IMR-90 (cell line): ENCODE results near the gene ADAM12. TPM values are rescaled to one million over a fixed set of nuclear protein-coding genes. Genes with fewer than 3 reads are reported as not detected.

ENCODE experiments used
- ATAC-seq: fragments of 200-7000 bp; cut with Tn5 transposase; 2 replicates; pipeline ENCODE4 v1.9.1; 2020; ENCODE audit warnings: low read depth, mild to moderate bottlenecking, moderate library complexity
- BruUV-seq: library from RNA; stranded (reverse); fragments of 400-500 nt; replicated peaks from 2 replicates; lab custom pipeline; 2021; lab: Mats Ljungman, UMichigan
- CTCF ChIA-PET: fragments of 300-600 bp; formaldehyde crosslinking; extraction: SDS; loops from one replicate; lab custom pipeline; 2021; ENCODE audit warnings: antibody characterized with exemption; lab: Yijun Ruan, JAX
- POLR2A ChIA-PET: fragments of 300-600 bp; sonication (Branson Sonifier 250); formaldehyde crosslinking; loops from one replicate; lab custom pipeline; 2022; ENCODE audit warnings: antibody characterized with exemption; ENCODE audit not compliant: unreplicated experiment; lab: Charles Lee
- DNase-seq: peaks from one replicate; pipeline ENCODE4 v3.0.0; 2013
- H2AFZ ChIP-seq: replicated peaks from 2 replicates; pipeline ENCODE3; 2013; ENCODE audit warnings: low read length, mild to moderate bottlenecking; ENCODE audit not compliant: poor library complexity
- H2AK5ac ChIP-seq: 2 replicates; pipeline ENCODE4 v1.6.1; 2013; ENCODE audit warnings: low read depth, low read length, inconsistent platforms
- H2AK9ac ChIP-seq: replicated peaks from 2 replicates; pipeline ENCODE3; 2013; ENCODE audit warnings: mild to moderate bottlenecking, low read depth, low read length, moderate library complexity; ENCODE audit not compliant: poor library complexity
- H2BK120ac ChIP-seq: 2 replicates; pipeline ENCODE4 v1.6.1; 2013; ENCODE audit warnings: low read depth, low read length, inconsistent platforms
- H2BK15ac ChIP-seq: 3 replicates; pipeline ENCODE4 v1.6.1; 2013; ENCODE audit warnings: low read depth, low read length, inconsistent platforms
- H2BK20ac ChIP-seq: 2 replicates; pipeline ENCODE4 v1.6.1; 2013; ENCODE audit warnings: low read depth, mild to moderate bottlenecking, inconsistent platforms, low read length, moderate library complexity
- H2BK5ac ChIP-seq: 2 replicates; pipeline ENCODE4 v1.6.1; 2013; ENCODE audit warnings: mild to moderate bottlenecking, low read depth, low read length, inconsistent platforms; ENCODE audit not compliant: poor library complexity, severe bottlenecking
- H3K14ac ChIP-seq: replicated peaks from 2 replicates; pipeline ENCODE4 v1.6.1; 2013; ENCODE audit warnings: low read depth, low read length, inconsistent platforms
- H3K18ac ChIP-seq: 2 replicates; pipeline ENCODE4 v1.6.1; 2013; ENCODE audit warnings: low read depth, low read length, control low read depth
- H3K23ac ChIP-seq: 2 replicates; pipeline ENCODE4 v1.6.1; 2013; ENCODE audit warnings: low read depth, low read length, inconsistent platforms
- H3K27ac ChIP-seq: 2 replicates; pipeline ENCODE4 v1.5.1; 2013; ENCODE audit warnings: mild to moderate bottlenecking, control low read depth, low read length; ENCODE audit not compliant: insufficient read depth
- H3K27me3 ChIP-seq: 2 replicates; pipeline ENCODE4 v1.6.1; 2013; ENCODE audit warnings: low read length; ENCODE audit not compliant: control insufficient read depth, insufficient read depth
- H3K36me3 ChIP-seq: 2 replicates; pipeline ENCODE4 v1.6.1; 2013; ENCODE audit warnings: low read length, mixed read lengths; ENCODE audit not compliant: control insufficient read depth, insufficient read depth
- H3K4ac ChIP-seq: 2 replicates; pipeline ENCODE4 v1.6.1; 2013; ENCODE audit warnings: low read depth, low read length, inconsistent platforms
- H3K4me1 ChIP-seq: 2 replicates; pipeline ENCODE4 v1.6.1; 2013; ENCODE audit warnings: low read length, mixed read lengths; ENCODE audit not compliant: control insufficient read depth, insufficient read depth
- H3K4me2 ChIP-seq: 2 replicates; pipeline ENCODE4 v1.6.1; 2013; ENCODE audit warnings: low read depth, mild to moderate bottlenecking, control low read depth, low read length, moderate library complexity
- H3K4me3 ChIP-seq: 2 replicates; pipeline ENCODE4 v1.5.1; 2013; ENCODE audit warnings: low read depth, mild to moderate bottlenecking, control low read depth, low read length, moderate library complexity; ENCODE audit not compliant: insufficient read depth
- H3K56ac ChIP-seq: 2 replicates; pipeline ENCODE4 v1.6.1; 2013; ENCODE audit warnings: low read length, inconsistent platforms; ENCODE audit not compliant: insufficient read depth; ENCODE audit errors: extremely low read depth
- H3K79me1 ChIP-seq, 2 experiments: 2 replicates each; pipeline ENCODE4 v1.6.1; 2013; ENCODE audit warnings: low read length in 2 of 2, inconsistent platforms in 1 of 2, low read depth in 1 of 2
- H3K9ac ChIP-seq: 2 replicates; pipeline ENCODE4 v1.6.1; 2013; ENCODE audit warnings: low read depth, low read length, control low read depth
- H3K9me1 ChIP-seq: 2 replicates; pipeline ENCODE4 v1.6.1; 2013; ENCODE audit warnings: low read length, inconsistent platforms; ENCODE audit not compliant: insufficient read depth
- H3K9me3 ChIP-seq: 2 replicates; pipeline ENCODE4 v1.6.1; 2013; ENCODE audit warnings: low read length; ENCODE audit not compliant: control insufficient read depth, insufficient read depth
- H4K20me1 ChIP-seq: 2 replicates; pipeline ENCODE4 v1.6.1; 2013; ENCODE audit warnings: low read length, inconsistent platforms; ENCODE audit not compliant: insufficient read depth
- H4K5ac ChIP-seq: 2 replicates; pipeline ENCODE4 v1.6.1; 2013; ENCODE audit warnings: mild to moderate bottlenecking, low read depth, low read length, control low read depth
- H4K8ac ChIP-seq, 2 experiments: 2 replicates each; pipeline ENCODE4 v1.6.1; 2013; ENCODE audit warnings: low read depth in 2 of 2, low read length in 2 of 2, control low read depth in 1 of 2, inconsistent platforms in 1 of 2
- H4K91ac ChIP-seq: 2 replicates; pipeline ENCODE4 v1.6.1; 2013; ENCODE audit warnings: low read depth, low read length, inconsistent platforms; ENCODE audit not compliant: insufficient read depth
- BHLHE40 ChIP-seq: fragments of 150-350 bp; IDR thresholded peaks from 2 replicates; pipeline ENCODE4 v1.6.1; 2016; ENCODE audit warnings: mild to moderate bottlenecking, low read depth, low read length
- CEBPB ChIP-seq: IDR thresholded peaks from 2 replicates; pipeline ENCODE4 v1.6.1; 2012; ENCODE audit warnings: low read depth, low read length, improper control_type of control experiment
- CTCF ChIP-seq: conservative IDR thresholded peaks from 2 replicates; pipeline ENCODE4 v1.5.1; 2012; ENCODE audit warnings: mild to moderate bottlenecking, low read depth, low read length, improper control_type of control experiment
- FOS ChIP-seq: fragments of 150-350 bp; IDR thresholded peaks from 2 replicates; pipeline ENCODE4 v1.6.1; 2016; ENCODE audit warnings: low read depth, low read length
- MAFK ChIP-seq: IDR thresholded peaks from 2 replicates; pipeline ENCODE4 v1.6.1; 2012; ENCODE audit warnings: low read depth, low read length, improper control_type of control experiment
- MAZ ChIP-seq: IDR thresholded peaks from 2 replicates; pipeline ENCODE4 v1.6.1; 2012; ENCODE audit warnings: low read depth, mild to moderate bottlenecking, low read length, improper control_type of control experiment, moderate library complexity, borderline replicate concordance
- MXI1 ChIP-seq: IDR thresholded peaks from 2 replicates; pipeline ENCODE4 v1.6.1; 2012; ENCODE audit warnings: low read depth, mild to moderate bottlenecking, low read length, moderate library complexity, borderline replicate concordance
- NFE2L2 ChIP-seq: fragments of 150-350 bp; IDR thresholded peaks from 2 replicates; pipeline ENCODE4 v1.6.1; 2016; ENCODE audit warnings: low read depth, mild to moderate bottlenecking, low read length
- POLR2A ChIP-seq: IDR thresholded peaks from 2 replicates; pipeline ENCODE4 v1.6.1; 2012; ENCODE audit warnings: mild to moderate bottlenecking, low read depth, low read length
- RAD21 ChIP-seq: IDR thresholded peaks from 2 replicates; pipeline ENCODE4 v1.6.1; 2012; ENCODE audit warnings: low read length, improper control_type of control experiment
- RCOR1 ChIP-seq: IDR thresholded peaks from 2 replicates; pipeline ENCODE4 v1.6.1; 2012; ENCODE audit warnings: mild to moderate bottlenecking, low read length, improper control_type of control experiment; ENCODE audit not compliant: insufficient replicate concordance
- RFX5 ChIP-seq: IDR thresholded peaks from 2 replicates; pipeline ENCODE4 v1.8.0; 2012; ENCODE audit warnings: low read depth, mild to moderate bottlenecking, low read length, moderate library complexity
- SMC3 ChIP-seq: fragments of 150-350 bp; IDR thresholded peaks from 2 replicates; pipeline ENCODE4 v1.6.1; 2016; ENCODE audit warnings: low read depth, mild to moderate bottlenecking, antibody characterized with exemption, low read length, moderate library complexity
- USF2 ChIP-seq: fragments of 150-350 bp; IDR thresholded peaks from 2 replicates; pipeline ENCODE4 v1.6.1; 2017; ENCODE audit warnings: mild to moderate bottlenecking, antibody characterized with exemption, low read length, low read depth
- WGBS, 2 experiments: methylation state at CpG; one replicate each; pipeline versions ENCODE4 v1.1.5 to v1.1.7; 2013; ENCODE audit warnings: missing lambda C conversion rate in 2 of 2; ENCODE audit not compliant: insufficient read length in 1 of 2; ENCODE audit errors: extremely low coverage in 2 of 2; 5-methylcytosine and 5-hydroxymethylcytosine counted together
- dilution Hi-C: fragments of 300-500 bp; cut with HindIII; formaldehyde crosslinking; loops from one replicate; pipeline ENCODE4 v1.14.3; 2018; ENCODE audit warnings: low sequenced_read_pairs; ENCODE audit not compliant: unreplicated experiment
- in situ Hi-C: fragments of 300-500 bp; cut with MboI; formaldehyde crosslinking; loops from 3 replicates; pipeline ENCODE4 v1.14.3; 2019; ENCODE audit warnings: low sequenced_read_pairs, inconsistent platforms, mixed read lengths
- intact Hi-C: fragments of 100-400 bp; cut with micrococcal nuclease; formaldehyde crosslinking; loops from 2 replicates; pipeline ENCODE4 v1.10.0; 2022
- polyA plus RNA-seq, 3 experiments: library from polyadenylated mRNA; depleted of rRNA; stranded (reverse); fragments of >200 nt; gene quantifications; 2 replicates each; pipeline ENCODE4 v1.2.3, GENCODE V29; 2012; ENCODE audit warnings: low replicate concordance in 1 of 3
- total RNA-seq: library from RNA; depleted of rRNA; stranded (reverse); fragments of >200 nt; gene quantifications from 2 replicates; pipeline ENCODE4 v1.2.3, GENCODE V29; 2012

Gene ADAM12
- total and polyA plus RNA-seq, 2 of the 4 experiments (the other 2 are of a cell fraction), result 9.6 to 10.2 TPM

GRCh38 chr10:126397640-126398382, 9.5 kb upstream of the ADAM12 start (continued):
- peak; percentile 78 for TF ChIP-seq FOS
- peak; percentile 52; the same call in 1 of the 2 replicates for TF ChIP-seq MAFK
- TF ChIP-seq RCOR1, result peak; percentile 38

GRCh38 chr10:126397156-126397555, 8.9 kb upstream of the ADAM12 start:
- dilution Hi-C loops, result no loop called here
- no peak overlapping the region; the same call in 1 of the 2 replicates for H3K18ac ChIP-seq
- peak overlapping the region; percentile 80; the same call in 1 of the 2 replicates for H2BK20ac ChIP-seq
- ATAC-seq, result no peak
- no peak overlapping the region for H2AFZ ChIP-seq
- no TSS peak for BruUV-seq
- no peak overlapping the region for H3K9ac ChIP-seq
- no peak overlapping the region for H3K23ac ChIP-seq
- H3K4me2 ChIP-seq, result no peak overlapping the region
- no peak overlapping the region for H3K56ac ChIP-seq
- H3K4ac ChIP-seq, result peak overlapping the region; percentile 68; the same call in 1 of the 2 replicates
- 0 out of 2 replicates have a peak overlapping the region, but pooled peaks have one; percentile 51 for H3K14ac ChIP-seq
- H3K9me1 ChIP-seq, result peaks cover 5% of the 10 kb centered on the region; the same call in 1 of the 2 replicates
- CTCF ChIA-PET, result no interaction called here
- no peak for DNase-seq
- WGBS, 2 experiments, result no CpG with 5 or more reads among the region's 3 CpGs
- no peaks in the 10 kb centered on the region for H3K36me3 ChIP-seq
- no peak overlapping the region for H4K5ac ChIP-seq
- H3K9me3 ChIP-seq, result peaks cover 2% of the 10 kb centered on the region; the same call in 1 of the 2 replicates
- peak overlapping the region; percentile 58; the same call in 1 of the 2 replicates for H4K91ac ChIP-seq
- peak overlapping the region; percentile 71; the same call in 1 of the 2 replicates for H2AK5ac ChIP-seq
- H3K79me1 ChIP-seq, result no peaks in the 10 kb centered on the region
- in situ Hi-C loops, result loop anchor here (5.0 kb wide), 1 partner anchor 100 kb away; no protein-coding TSS in a partner anchor
- H4K20me1 ChIP-seq, result no peaks in the 10 kb centered on the region; the same call in 1 of the 2 replicates
- no peak overlapping the region for H4K8ac ChIP-seq
- peak overlapping the region; percentile 49; the same call in 1 of the 3 replicates for H2BK15ac ChIP-seq
- H3K27ac ChIP-seq, result no peak overlapping the region
- H2AK9ac ChIP-seq, result no peak overlapping the region
- H2BK5ac ChIP-seq, result no peak overlapping the region
- peaks cover 7% of the 10 kb centered on the region for H3K4me1 ChIP-seq
- H3K4me3 ChIP-seq, result no peak overlapping the region
- peak overlapping the region; percentile 79 for H2BK120ac ChIP-seq
- POLR2A ChIA-PET, result no interaction called here
- intact Hi-C loops, result loop anchor here (5.0 to 10.0 kb wide), 2 partner anchors 60 to 1882 kb away; no protein-coding TSS in a partner anchor
- H3K27me3 ChIP-seq, result no peaks in the 10 kb centered on the region
- no peak for TF ChIP-seq RAD21
- no peak for TF ChIP-seq CTCF
- no peak for TF ChIP-seq POLR2A
- no peak for TF ChIP-seq SMC3
- no peak for TF ChIP-seq NFE2L2
- TF ChIP-seq FOS, result no peak
- no peak for TF ChIP-seq MAFK
- no peak for TF ChIP-seq RFX5
- no peak for TF ChIP-seq CEBPB
- TF ChIP-seq RCOR1, result no peak
- TF ChIP-seq MXI1, result no peak
- TF ChIP-seq USF2, result no peak
- TF ChIP-seq MAZ, result no peak
- TF ChIP-seq BHLHE40, result no peak
